IPS-18c (cell line): ENCODE results near the gene TBX5.

Experiments used
- H3K4me3 ChIP-seq: 2 replicates; pipeline ENCODE4 v1.7.0; 2013; ENCODE audit warnings: low read depth, mild to moderate bottlenecking, low read length, moderate library complexity; ENCODE audit not compliant: insufficient read depth
- H3K9me3 ChIP-seq: one replicate; pipeline ENCODE4 v1.6.1; 2013; ENCODE audit warnings: mild to moderate bottlenecking, low read length, moderate library complexity; ENCODE audit not compliant: control insufficient read depth, insufficient read depth

Gene TBX5

DNA sequence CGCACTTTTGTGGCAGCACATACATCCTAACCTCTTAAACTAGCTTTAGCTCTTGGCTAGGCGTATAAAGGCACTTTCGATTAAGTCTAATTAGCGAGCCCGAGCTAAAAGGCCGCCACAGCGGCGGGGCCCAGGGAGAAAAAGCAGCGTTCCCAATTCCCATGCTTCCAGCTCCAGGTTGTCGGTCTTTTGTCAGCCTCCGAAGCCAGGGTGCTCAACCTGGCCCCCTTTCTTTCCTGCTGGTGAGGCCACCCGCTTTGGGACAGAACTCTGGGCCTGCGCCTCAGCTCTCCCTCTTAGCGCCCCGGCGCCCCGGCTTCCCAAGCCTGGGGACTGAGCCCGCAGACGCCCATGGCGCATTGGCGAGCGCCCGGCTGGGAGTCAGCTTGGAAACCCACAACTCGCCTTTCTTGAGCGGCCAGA is 33.3 kb upstream of the TBX5 start:
- no peaks in the 10 kb centered on the region for H3K9me3 ChIP-seq
- no peak overlapping the region for H3K4me3 ChIP-seq

DNA sequence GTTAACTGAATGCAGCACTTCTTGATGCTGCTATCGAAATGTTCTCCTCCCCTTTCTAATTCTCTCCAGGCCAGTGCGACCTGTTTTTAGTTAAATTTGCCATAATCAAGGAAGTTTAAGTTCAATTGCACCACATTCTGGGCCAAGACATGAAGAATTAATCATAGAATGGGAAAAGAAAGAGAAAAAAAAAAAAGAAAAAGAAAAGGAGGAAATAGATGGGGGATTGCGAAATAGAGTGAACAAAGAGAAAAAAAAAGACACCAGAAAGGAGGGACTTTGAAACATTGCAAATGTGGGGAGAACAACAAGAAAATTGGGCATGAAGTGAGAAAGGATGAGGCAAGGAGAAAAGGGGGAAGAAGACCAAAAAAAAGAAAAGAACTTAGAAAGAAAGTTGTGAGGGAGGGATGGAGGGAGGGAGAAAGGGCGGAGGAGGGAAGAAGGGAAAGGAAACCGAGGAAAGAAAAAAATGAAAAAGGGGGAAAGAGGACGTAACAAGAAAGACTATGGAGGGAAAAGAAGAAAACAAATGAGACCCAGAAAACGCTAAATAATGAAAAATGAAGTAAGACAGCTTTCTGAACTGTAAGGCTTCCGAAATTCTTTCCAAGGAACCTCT is 32.8 kb upstream of the TBX5 start:
- Histone ChIP-seq H3K4me3 (no peak overlapping the region), H3K9me3 (no peaks in the 10 kb centered on the region)

DNA sequence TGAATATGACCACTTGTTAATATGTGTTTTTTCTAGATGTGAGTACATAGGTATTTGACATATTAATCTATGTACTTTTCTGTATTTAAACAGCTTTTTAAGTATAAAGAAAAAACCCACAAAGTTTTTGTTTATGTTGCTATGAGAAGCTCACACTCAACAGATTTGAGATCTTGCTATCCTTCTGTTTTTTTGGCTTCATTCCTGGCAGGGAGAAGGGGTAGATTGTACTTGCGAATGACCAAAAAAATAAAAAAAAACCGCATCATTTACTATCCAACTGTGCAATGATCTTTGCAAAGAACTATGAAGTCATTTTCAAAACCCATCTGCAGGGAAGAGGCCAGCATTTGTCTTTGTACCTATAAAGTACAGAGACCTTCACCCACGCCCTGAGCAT is 28.4 kb upstream of the TBX5 start:
- no peaks in the 10 kb centered on the region for H3K9me3 ChIP-seq
- H3K4me3 ChIP-seq = no peak overlapping the region

DNA sequence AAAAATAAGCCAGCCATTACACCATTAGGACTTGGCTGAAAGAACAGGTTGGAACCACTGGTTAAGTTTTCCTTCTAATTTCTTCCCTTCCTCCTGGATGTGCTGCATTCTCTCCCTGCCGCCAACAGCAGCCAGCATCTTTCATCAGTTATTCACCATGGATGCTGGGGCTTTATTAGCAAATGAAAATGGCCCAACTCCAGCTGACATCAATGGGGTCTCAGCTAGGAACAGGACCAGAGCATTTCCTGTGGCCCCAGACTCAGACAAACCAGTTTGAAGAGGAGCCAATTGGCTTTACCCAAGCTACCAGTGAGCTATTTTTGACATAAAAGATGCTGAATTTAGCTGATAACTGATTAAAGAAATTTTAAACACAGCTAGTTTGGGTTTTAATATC is 26.0 kb upstream of the TBX5 start:
- Histone ChIP-seq H3K4me3 (no peak overlapping the region), H3K9me3 (no peaks in the 10 kb centered on the region)

DNA sequence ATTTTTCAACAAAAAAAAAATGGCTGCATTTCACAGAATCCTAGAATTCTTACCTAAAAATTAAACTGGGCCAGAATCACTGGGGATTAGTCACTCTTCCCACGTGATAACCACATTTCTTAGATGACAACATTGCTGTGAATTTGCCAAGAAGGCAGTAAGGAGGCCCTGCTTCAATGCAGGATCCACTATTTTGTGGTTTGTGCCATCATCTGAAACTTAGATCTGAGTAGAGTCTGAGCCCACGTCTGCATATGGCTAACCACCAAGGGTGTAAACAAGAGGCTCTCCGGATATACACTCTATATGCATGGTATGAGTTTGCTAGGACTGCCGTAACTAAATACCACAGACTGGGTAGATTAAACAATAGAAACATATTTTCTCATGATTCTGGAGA is 24.4 kb upstream of the TBX5 start:
- H3K4me3 ChIP-seq = no peak overlapping the region

DNA sequence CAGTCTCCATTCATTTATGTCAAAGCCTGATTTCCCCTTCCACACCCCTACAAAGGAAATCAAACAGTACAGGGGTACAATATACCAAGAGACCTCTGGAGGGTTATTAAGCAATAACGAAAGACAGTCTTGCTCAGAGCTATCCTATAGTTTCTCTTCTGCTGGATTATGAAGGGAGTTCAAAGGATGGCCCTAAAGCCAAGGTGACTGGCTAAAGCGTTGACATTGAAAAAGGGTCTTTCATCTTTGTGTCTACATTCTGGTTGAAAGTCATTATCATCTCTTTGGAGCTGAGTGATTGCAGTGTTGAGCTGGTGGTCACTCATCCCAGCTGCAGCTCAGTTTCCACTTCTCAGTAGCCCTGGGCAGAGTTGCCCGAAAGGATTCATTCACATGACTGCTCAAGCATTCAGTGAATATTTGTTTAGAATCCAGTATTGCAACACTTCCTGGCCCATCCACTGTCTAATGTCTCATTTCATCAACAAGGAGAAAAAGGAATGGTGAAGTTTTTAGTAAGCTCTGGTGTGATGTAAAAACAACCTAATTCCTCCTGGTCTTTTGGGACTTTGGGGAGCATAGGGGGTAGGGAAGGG is 19.2 kb upstream of the TBX5 start:
- H3K4me3 ChIP-seq = no peak overlapping the region
- H3K9me3 ChIP-seq = no peaks in the 10 kb centered on the region

More for the DNA sequence above, 24.4 kb upstream of the TBX5 start:
- no peaks in the 10 kb centered on the region for H3K9me3 ChIP-seq

DNA sequence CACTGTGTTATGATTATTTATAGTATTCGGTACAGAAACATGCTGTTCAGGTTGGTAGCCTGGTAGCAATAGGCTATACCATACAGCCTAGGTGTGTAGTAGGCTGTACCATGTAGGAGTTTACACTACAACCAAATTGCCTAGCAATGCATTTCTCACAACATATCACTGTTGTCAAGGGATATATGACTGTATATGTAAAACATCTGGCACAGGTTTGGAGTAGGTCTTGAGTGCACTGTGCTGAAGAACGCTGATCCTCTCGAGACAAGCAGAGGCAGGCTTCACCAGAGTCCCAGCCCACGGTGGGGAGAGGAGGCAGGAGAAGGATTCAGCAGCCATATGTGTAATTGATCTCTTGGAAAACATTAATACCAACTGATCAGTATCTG is 15.0 kb upstream of the TBX5 start:
- H3K4me3 ChIP-seq = no peak overlapping the region
- no peaks in the 10 kb centered on the region for H3K9me3 ChIP-seq

DNA sequence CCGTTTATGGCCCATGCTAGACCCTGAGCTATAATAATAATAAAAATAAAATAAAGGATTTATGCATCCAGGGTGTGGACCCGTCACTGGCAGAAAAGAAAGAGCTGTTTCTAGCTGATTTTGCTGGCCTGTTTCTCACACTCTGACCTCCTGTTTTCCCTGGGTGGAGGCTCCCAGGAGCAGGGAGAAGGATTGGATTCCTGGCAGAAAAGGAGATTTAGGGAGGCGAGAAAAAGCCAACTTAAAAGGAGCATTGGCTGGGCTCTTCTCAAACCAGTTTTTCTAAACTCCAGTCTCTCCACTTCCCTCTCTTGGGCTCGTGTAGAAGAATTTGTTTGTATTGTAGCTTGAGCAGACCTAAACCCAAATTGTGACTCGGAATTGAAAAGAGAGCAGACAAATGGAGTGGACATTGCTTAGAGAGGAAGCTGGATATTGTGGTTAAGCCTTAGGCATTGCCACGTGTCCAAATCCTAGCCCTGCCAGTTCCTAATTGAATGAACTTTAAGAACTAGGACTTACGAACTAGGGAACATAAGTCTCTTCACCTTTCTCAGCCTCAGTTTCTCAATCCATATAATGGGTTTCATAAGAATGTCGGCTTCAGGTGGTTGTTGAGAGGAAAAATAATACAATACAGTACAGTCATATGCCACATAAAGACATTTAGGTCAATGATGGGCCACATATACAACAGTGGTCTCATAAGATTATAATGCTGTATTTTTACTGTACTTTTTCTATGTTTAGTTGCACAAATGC is 14.4 kb upstream of the TBX5 start:
- Histone ChIP-seq H3K4me3 (no peak overlapping the region), H3K9me3 (no peaks in the 10 kb centered on the region)

DNA sequence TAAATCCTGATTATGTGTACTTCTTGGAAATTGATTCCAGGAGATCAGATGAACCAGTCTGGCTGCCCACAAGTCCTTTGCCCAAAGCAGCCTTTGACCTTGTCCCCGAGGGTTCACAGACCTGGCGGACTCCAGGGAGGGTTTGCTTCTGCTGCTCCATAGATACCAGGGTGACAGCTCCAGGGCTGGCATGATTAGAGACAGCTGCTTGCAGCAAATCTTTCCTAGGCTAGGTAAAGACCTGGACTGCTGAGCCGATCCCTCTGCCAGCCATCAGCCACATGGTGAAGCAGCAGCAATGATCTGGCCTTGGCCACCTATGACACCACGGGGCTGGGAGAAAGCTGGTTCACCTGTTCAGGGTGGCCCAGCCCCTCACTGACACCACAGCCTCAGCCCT is 10.1 kb upstream of the TBX5 start:
- H3K4me3 ChIP-seq = no peak overlapping the region
- no peaks in the 10 kb centered on the region for H3K9me3 ChIP-seq

DNA sequence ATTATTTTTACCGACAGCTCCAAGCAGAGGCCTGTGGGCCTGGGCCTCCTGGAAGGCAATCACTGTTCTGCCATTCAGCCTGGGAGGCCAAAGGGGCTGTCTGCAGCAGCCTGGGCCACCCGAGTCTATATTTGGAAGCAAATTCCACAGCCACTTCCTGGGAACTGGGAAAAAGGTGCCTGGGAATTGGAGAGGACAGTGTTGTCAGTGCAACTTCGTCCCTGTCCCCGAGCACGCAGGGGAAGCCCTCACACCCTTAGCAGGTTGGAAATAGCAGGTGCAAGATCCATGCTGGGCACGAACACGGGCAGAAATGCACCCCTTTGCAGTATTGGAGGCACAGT is 9.6 kb upstream of the TBX5 start:
- Histone ChIP-seq H3K4me3 (no peak overlapping the region), H3K9me3 (peaks cover 3% of the 10 kb centered on the region)

DNA sequence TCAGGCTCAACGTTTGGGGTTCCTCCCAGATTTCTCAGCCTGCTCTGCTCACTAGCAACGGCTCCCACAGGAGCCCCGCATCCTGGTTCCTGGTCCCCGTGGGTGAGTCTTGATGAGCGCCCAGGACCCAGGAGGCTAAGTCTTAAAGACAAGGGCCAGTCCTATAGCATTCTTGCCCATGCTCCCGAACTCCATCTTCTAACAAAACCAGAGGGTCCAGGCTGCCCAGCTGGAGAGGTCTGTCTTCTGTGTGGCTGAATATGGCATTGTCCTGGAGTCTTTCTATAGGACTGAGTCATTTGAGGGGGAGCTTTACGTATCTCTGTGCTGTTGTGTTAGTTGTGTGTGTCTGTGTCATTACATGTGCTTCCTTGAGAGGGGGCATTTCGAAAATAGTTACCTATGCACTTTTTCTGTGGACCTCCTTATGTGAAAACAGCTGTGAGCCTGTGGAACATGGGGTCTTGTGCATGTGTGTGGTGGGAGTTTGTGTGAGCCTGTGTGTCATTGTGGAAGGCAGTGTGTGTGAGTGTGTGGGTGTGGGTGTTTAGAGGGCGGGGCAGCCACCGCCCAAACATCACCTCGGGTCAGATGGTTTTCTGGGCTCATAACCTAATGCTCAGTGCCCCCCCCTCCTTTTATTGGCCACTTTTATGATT is 9.1 kb upstream of the TBX5 start:
- H3K4me3 ChIP-seq = no peak overlapping the region
- H3K9me3 ChIP-seq = peaks cover 3% of the 10 kb centered on the region

DNA sequence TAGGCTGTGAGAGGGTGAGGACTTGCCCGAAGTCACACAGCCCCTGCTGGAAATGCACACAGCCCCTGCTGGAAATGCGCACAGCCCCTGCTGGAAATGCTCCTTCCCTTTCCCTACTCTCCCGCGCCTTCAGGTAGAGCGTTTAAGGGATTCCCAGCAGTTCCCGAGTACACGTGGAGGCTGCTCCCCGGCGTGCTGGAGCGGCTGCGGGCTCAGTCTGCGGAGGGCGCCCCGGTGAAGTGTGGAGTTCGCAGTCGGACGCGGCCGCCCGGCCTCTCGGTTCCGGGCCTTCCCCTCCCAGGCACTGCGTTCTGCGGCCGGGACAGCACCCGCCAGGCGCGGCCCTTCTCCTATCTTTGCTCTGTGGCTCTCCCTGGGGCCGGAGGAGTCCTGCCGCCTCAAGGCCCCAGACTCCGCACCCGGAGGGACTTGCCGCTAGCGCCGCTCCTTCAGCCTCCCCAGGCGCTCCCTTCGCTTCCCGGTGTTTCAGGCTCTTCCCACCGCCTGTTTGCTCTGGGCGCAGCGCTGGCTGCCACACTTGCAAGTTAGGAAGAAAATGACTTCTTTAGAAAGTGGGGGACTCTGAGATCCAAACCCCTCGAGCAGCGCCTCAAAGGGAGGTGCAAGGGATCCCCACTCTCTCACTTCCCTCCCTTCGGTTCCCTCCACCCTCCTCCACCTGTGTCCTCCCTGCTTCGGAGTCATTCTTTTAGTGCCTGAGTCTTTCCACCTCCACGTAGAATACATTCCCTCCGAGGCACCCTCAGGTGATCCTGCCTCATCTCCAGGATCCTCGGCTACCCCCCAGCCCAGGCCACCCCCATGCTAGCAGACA is 8.3 kb upstream of the TBX5 start:
- Histone ChIP-seq H3K9me3 (peaks cover 3% of the 10 kb centered on the region), H3K4me3 (peak overlapping the region; percentile 6; the same call in 1 of the 2 replicates)

DNA sequence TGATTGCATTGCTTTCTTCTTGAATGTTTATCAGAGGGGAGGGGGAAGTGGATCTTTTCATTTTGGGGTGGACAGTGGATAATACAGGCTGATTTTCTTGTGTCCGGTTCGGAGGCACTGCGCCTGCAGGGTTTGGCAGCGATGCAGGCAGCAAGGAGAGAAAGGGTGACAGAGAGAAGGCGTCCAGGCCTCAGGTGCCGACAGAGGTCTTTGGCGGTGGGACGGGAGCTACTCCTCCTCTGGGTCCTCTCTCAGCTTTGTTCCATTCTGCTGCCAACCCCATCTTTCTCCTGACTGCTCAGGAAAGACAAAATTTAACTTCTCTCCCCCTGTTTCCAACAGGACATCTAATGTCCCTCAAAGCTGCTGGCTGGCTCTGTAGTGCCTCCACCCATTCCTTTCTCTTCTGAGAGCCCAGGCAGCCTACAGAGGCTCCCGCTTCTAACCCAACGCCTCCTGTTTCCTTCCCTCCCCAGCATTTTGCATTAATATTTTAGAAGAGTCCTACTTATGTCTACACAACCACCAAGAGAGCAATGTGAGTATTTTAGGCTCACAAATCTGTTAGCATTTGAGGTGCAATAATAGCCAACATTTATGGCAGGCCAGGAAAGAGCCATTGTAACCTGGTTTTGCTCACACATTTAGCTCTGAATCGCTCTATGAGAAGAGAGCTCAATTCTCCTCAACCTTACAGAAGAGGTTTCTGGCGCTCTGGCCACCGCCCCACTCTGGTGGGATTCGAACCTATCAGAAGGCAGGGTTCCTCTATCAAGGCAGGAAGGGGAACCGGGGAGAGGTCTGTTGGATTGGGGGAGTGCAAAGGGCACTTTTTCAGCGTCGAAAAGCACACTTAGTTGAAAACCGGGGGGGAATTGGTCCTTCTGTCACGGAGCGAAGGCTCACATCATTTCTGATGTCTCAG is 7.1 kb upstream of the TBX5 start:
- H3K4me3 ChIP-seq = no peak overlapping the region
- peaks cover 3% of the 10 kb centered on the region for H3K9me3 ChIP-seq

DNA sequence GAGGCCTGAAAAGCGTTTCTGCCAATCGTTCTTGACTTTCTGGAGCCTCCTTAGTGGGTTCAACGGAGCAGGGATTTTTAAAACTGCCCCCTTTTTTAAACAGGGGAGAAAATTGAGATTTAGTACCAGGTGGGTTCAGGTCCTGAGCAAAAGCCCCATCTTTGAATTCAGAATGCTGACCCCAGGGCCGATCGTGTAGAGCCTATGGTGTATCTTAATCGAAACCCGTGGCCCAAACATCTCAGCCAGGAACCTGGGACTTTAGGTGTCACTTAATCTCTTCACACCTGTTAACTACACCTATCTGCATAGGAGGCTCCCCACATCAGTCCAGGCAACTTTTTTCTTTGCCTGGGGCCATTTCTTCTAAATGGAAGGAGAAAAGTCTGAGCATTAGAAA is 6.4 kb upstream of the TBX5 start:
- H3K4me3 ChIP-seq = no peak overlapping the region
- H3K9me3 ChIP-seq = peaks cover 3% of the 10 kb centered on the region

DNA sequence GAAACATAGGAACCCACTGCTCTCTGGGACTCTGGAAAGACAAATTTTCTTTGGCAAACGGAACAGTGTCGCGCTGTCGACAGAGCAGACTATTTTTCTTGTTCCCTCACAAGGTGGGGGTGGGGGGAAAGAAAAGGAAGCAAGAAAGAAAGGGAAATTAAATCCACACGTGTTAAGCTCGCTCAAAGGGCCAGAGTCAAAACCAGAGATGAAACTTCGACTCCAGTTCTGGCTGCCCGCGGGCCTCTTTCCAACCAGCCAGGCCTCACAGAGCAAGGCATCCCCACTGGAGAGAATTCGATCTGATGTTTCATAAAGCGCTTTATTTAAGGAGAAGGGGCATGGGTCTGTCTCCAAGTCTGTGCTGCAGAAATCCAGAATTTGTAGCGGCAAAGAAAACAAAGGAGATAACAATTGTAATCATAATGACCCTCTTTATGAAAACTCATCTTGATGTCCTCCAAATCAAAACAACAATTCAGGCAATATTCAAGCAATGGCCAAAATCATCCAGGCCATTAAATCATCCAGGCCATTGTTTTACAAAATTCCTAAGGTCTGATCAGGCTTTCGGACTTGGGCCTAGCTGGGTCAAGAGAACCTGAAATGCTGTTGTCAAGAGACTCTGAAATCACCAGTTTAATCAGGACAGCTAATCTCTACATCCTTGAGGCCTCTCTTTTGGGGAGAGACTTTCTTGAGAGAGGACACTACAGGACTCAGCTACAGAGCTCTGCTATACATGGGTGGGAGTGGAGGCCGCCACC is 5.3 kb upstream of the TBX5 start:
- Histone ChIP-seq H3K4me3 (no peak overlapping the region), H3K9me3 (peaks cover 3% of the 10 kb centered on the region)
